Measurements from ENCODE around the gene ALDH2.
"Not testable (repeated sequence)": the region's sequence is repeated elsewhere in the genome, so short reads cannot be mapped to it uniquely, and the experiment has no call there.

The ALDH2 gene

DNA sequence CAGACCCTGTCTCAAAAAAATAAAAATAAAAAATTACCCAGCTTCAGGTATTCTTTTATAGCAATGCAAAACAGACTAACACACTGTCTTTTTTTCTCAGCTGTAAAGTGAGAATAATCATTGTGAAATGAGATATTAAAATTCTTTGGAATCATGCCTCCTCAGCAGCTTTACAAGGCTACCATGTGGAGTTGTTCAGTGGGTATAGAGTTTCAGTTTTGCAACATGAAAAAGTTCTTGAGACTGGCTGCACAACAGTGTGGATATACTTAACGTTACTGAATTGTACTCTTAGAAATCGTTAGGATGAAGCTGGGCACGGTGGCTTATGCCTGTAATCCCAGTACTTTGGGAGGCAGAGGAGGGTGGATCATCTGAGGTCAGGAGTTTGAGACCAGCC, 59.6 kb downstream of the ALDH2 start:
- no peak for DNase-seq (ENCODE audit: low read depth in 2 of 2)

DNA sequence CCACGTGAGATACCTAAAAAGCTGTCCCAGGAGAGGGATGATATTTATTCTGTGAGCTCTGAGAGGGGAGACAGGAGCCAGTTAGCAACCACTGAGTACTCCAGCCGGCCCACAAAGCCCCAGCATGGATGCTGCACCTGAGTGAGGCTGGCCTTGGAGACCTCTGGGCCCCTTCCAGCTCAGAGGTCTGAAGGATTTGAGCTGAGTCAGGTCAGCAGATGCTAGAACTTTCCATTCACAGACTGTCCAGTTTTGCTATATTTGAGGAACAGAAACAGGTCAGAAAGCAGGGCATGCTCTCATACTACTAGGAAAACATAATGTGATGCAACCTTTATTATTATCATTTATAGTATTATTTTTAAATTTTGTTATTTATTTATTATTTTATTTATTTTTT, 60.3 kb downstream of the ALDH2 start:
- no peak for DNase-seq (ENCODE audit: low read depth in 2 of 2)

DNA sequence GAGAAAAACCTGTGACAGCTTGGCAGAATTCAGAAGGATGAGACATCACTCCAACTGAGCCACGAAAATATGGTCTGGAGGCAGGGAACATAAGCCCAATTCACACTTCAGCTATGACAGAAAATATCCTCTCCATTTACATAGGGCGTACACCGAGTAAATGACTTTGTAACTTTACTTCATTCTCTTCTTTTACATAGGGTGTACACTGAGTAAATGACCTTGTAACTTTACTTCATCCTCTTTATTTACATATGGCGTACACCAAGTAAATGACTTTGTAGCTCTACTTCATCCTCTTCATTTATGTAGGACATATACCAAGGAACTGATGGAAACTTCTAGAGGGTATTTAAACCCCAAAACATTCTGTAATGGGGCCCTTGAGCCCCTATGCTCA, 61.2 kb downstream of the ALDH2 start:
- no peak for DNase-seq (ENCODE audit: low read depth in 2 of 2)

DNA sequence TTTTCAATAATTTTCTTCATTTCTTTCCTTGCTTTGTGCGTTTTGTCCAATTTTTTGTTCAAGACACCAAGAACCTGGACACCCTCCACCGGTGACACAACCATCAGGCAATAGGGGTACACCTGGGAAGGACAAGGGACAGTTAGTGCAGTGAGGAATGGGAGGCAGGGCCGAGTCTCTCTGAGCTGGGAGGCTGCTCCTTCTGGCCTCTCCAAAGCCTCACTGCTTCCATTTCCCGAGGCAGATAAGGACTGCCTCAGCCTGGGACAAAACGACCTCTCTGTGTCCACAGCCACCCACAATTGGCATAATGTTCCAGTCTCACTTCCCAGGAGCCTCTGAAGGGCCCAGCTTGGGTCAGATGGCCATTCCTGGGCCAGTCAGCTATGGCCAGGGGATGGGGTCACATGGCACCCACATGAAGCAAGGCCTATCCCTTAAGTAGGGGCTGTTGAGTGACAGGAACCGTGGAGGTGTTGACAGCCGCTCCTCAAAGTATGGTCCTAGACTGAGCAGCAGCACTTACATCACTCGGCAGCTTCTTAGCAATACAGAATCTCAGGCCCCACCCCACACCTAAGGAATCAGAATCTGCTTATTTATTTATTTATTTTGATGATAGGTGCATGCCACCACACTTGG, 61.7 kb downstream of the ALDH2 start:
- DNase-seq (ENCODE audit: low read depth in 2 of 2), result no peak

DNA sequence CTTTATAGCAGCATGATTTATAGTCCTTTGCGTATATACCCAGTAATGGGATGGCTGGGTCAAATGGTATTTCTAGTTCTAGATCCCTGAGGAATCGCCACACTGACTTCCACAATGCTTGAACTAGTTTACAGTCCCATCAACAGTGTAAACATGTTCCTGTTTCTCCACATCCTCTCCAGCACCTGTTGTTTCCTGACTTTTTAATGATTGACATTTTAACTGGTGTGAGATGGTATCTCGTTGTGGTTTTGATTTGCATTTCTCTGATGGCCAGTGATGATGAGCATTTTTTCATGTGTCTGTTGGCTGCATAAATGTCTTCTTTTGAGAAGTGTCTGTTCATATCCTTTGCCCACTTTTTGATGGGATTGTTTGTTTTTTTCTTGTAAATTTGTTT, 62.9 kb downstream of the ALDH2 start:
- DNase-seq (ENCODE audit: low read depth in 2 of 2), result not testable (repeated sequence)

DNA sequence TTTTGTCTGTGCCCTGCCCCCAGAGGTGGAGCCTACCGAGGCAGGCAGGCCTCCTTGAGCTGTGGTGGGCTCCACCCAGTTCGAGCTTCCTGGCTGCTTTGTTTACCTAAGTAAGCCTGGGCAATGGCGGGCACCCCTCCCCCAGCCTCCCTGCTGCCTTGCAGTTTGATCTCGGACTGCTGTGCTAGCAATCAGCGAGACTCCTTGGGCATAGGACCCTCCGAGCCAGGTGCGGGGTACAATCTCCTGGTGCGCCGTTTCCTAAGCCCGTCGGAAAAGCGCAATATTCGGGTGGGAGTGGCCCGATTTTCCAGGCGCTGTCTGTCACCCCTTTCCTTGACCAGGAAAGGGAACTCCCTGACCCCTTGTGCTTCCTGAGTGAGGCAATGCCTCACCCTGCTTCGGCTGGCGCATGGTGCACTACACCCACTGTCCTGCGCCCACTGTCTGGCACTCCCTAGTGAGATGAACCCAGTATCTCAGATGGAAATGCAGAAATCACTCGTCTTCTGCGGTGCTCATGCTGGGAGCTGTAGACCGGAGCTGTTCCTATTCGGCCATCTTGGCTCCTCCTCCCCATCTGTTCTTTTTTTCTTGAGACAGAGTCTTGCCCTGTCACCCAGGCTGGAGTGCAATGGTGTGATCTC, 68.1 kb downstream of the ALDH2 start:
- not testable (repeated sequence) for DNase-seq (ENCODE audit: low read depth in 2 of 2)

DNA sequence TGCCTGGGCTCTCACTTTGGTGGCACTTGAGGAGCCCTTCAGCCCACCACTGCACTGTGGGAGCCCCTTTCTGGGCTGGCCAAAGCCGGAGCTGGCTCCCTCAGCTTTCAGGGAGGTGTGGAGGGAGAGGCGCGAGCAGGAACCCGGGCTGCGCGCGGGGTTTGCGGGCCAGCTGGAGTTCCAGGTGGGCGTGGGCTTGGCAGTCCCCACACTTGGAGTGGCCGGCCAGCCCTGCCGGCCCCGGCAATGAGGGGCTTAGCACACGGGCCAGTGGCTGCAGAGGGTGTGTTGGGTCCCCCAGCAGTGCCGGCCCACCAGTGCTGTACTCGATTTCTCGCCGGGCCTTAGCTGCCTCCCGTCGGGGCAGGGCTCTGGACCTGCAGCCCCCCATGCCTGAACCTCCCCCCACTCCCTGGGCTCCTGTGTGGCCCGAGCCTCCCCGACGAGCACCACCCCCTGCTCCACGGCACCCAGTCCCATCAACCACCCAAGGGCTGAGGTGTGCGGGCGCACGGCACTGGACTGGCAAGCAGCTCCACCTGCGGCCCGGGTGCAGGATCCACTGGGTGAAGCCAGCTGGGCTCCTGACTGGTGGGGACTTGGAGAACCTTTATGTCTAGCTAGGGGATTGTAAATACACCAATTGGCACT, 68.9 kb downstream of the ALDH2 start:
- DNase-seq (ENCODE audit: low read depth in 2 of 2), result not testable (repeated sequence)

DNA sequence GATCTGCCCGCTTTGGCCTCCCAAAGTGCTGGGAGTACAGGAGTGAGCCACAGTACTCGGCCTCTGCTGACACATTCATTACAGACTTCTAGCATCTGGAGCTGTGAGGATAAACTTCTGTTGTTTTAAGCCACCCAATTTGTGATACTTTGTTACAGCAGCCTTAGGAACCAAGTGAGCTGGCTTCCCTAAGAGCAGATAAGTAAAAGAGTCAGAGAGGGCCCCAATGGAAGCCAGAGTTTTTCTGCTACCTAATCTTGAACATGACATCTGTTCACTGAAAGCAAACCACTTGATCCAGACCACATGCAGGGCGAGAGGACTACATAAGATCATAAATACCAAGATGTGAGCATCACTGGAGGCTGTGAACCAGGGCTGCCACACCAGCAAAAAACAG, 71.6 kb downstream of the ALDH2 start:
- no peak for DNase-seq (ENCODE audit: low read depth in 2 of 2)

DNA sequence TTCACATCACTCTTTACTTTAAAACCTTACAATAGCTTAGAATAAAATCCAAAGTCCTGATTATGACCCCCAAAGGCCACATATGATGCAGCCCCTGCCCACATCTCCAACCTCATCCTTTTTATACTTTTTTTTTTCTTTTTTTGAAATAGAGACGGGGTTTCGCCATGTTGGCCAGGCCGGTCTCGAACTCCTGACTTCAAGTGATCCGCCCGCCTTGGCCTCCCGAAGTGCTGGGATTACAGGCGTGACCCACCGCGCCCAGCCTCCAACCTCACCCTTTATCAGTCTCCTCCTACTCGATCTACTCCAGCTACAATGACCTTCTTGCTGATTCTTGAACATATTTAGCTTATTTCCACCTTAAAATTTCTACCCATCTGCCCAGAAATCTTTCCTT, 74.1 kb downstream of the ALDH2 start:
- DNase-seq (ENCODE audit: low read depth in 2 of 2), result no peak

DNA sequence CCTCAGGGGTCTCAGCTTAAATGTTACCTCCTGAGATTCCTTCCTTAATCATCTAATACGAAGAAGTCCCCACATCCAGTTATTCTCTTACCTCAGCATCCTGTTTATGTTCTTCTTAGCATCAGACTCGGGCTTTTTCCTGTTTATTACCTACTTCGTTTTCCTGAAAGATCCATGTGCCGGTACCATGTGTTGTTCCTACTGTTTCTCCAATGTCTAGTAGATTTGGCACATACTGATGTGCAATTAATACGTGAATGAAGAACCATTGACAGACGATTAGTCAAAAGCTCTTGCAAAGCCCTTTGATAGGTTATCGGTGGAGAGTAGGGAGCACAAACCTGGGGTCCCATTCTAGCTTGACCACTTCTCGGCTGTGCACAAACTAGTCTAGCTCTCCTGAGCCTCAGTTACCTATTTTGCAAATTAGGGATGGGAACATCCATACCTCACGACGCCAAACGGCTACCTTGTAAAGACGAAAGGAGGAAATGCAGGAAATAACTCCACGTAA, 74.6 kb downstream of the ALDH2 start:
- DNase-seq (ENCODE audit: low read depth in 2 of 2), result no peak

DNA sequence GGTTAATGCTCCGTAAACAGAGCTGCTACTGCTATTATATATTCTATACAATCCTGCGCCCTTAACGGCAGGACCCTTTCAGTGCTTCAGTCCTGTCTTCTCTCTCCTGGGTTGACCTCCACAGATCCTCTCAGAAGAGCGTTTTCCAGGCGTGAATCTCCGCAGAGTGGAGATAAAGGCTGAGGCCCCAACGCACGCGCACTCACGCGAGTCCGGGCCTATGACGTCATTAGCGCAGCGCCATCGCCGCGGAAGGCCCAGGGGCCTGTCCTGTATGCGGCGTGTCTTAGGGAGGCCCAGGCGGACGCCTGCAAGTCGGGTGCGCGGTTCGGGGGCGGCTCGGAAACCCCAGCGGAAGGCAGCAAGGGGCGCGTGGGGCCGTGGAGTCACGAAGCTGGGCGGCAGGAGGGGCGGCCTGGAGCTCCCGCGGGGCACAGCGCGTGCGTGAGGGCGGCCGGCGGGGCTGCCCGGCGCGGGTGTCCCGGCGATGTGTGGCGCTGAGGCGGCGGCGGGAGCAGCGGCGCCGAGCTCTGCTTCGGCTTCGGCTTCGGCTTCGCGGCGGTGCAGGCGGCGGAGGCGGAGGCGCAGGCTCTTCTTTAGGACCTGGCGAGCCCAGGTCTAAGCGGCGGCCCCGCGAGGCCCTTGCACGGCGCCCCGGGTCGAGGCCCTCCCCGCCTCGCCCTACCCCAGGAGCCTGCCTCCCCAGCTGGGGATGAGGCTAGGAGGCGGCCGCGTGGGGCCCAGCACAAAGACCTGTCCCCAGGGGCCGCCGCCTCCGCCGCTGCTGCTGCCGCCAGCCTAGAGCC, 75.2 kb downstream of the ALDH2 start, which contains the start of gene MAPKAPK5:
MAPKAPK5 (plus strand) TSS at position 479 of the 806 bp plus-strand sequence. CDS start 506 bp downstream, outside the sequence.
- peak; percentile 95 to 98 for DNase-seq (ENCODE audit: low read depth in 2 of 2)

DNA sequence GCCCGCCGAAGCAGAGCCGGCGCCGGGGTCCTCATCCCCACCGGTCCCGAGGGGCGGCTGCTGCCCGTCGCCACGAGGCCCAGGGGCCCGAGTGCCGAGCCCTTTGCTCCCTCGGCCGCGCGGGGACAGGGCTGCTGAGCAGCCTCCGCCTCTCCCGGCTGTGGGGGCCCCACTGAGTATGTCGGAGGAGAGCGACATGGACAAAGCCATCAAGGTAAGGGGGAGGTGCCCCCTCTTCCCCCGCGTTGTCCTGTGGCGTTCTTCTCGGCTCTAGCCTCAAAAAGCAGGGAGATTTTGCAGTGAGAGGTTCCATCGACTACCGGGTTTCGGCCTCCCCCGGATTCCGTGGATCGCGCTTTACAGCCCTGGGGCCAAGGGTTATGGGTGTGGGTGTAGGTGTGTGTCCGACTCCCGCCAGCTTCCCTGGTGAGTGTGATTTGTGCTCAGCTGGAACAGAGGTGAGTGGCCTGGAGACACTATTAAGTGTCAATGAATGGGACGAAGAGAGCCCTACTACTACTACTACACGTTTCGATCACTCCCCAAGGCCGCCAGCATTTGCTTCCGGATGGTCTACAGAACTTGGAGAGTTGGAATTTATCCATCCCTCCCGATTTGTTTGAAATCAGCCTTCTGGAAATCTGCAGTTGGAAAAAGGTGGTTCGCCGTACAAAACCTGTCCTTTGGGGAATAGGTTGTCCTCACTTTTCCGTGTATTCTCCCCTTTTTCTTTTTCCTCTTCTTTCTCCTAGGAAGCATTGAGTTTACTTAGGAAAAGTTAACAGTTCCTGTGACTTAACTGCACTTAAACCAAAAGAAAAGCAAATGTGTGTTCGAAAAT, 76.0 kb downstream of the ALDH2 start:
- DNase-seq (ENCODE audit: low read depth in 2 of 2), result no peak

DNA sequence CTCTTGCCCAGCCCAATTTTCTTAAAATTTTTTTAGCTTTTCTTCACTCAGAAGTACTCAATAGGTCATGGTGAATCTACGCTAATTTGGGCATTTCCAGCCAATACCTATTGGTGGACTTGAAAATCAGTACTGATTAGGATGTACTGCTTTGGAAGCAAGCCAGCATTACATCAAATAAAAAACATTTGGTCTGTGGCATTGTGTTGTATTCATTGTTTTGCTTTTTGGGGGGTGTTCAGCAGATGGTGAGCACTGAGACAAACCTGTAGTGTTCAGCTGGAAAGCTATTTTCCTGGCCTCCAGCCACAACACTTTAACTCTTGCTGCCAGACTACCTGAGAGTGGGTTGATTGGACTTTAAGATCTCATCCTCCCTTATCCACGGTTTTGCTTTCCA, 79.3 kb downstream of the ALDH2 start:
- no peak for DNase-seq (ENCODE audit: low read depth in 2 of 2)

DNA sequence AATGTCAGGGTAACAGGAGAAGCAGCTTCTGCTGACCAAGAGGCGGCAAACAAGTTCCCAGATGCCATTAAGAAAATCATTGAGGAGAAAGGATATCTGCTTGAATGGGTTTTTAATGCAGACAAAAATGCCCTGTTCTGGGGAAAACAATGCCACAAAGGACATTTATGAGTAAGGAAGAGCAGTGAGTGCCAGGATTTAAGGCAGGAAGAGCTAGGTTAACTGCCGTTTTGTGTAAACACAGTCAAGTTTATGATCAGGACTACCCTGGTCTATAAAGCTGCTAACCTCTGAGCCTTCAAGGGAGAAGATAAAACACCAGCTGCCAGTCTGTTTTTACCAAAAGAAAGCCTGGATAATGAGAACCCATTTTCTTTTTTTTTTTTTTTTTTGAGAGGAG, 83.8 kb downstream of the ALDH2 start:
- DNase-seq (ENCODE audit: low read depth in 2 of 2), result no peak

DNA sequence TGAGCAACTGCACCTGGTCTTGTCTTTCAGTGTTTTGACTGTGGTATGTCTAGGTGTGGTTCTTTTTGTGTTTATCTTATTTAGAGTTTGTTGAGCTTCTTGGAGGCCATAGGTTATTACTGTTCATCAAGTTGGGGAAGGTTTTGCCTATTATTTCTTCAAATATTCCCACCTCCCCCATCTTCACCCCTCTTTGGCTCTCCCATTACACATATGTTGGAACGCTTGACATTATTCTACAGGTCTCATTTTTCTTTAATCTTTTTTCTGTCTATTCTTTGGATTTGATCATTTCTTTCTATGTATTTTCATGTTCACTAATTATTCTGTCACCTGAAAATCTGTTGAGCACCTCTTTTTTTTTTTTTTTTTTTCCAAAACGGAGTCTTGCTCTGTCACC, 91.5 kb downstream of the ALDH2 start:
- no peak for DNase-seq (ENCODE audit: low read depth in 2 of 2)

DNA sequence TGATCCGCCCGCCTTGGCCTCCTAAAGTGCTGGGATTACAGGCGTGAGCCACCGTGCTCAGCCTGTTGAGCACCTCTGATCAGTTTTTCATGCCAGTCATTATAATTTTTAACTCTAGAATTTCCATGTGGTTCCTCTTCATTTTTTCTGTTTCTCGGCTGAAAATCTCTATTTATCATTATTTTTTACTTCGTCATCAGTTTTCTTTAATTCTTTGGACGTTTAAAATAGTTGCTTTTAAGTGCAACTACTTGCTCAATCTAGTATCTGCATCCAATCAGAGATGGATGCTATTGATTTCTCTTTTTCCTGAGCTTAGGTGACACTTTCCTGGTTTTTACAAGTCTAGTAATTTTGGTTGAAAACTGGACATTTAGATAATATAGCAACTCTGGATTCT, 92.0 kb downstream of the ALDH2 start:
- no peak for DNase-seq (ENCODE audit: low read depth in 2 of 2)

DNA sequence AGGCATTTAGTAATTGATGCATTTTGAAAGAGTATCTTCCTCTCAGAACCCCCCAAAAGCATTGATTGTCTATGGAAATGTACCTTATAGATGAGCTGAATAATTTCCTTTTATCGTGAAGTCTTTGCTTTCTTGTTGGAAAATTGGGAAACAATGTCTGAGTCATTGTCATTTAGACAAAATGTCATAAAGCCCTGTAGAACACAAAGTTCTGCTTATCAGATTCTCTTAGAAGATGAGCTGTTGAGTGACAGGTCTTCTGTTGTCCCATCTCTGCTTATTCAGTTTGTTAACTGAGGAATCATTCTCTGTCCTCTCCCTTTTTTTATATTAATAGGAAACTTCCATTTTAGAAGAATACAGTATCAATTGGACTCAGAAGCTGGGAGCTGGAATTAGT, 98.2 kb downstream of the ALDH2 start:
- DNase-seq (ENCODE audit: low read depth in 2 of 2), result no peak
